ENCODE data around the gene OOEP.

Gene OOEP

DNA sequence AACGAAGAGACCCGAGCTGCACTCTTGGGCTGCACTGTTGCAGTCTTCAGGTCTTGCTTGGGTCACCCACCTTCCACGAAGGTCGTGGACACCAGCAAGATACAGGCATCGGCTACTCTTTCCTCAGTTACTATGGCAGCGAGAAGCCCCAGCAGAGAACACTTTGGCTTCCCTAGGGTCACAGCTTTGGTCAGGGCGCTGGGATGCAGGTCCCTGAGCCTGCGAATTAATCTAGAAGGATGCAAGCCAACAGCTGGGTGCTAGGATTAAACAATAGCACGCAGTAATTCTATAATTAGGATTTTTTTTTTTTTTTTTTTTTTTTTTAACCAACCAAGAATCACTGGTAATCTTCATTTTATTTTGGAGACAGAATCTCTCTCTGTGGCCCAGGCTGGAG lies 5.1 kb downstream of the OOEP start:
- DNase-seq (ENCODE audit: low spot score), result no peak
- TF ChIP-seq, protein P1, sequence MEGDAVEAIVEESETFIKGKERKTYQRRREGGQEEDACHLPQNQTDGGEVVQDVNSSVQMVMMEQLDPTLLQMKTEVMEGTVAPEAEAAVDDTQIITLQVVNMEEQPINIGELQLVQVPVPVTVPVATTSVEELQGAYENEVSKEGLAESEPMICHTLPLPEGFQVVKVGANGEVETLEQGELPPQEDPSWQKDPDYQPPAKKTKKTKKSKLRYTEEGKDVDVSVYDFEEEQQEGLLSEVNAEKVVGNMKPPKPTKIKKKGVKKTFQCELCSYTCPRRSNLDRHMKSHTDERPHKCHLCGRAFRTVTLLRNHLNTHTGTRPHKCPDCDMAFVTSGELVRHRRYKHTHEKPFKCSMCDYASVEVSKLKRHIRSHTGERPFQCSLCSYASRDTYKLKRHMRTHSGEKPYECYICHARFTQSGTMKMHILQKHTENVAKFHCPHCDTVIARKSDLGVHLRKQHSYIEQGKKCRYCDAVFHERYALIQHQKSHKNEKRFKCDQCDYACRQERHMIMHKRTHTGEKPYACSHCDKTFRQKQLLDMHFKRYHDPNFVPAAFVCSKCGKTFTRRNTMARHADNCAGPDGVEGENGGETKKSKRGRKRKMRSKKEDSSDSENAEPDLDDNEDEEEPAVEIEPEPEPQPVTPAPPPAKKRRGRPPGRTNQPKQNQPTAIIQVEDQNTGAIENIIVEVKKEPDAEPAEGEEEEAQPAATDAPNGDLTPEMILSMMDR (IDR thresholded peaks at IDR 0.05; ENCODE audit: extremely low read depth, missing control alignments), result no peak

GRCh38 chr6:73364121-73364520 lies 5.6 kb downstream of the OOEP start:
- TF ChIP-seq, protein P1 (IDR thresholded peaks at IDR 0.05; ENCODE audit: extremely low read depth, missing control alignments), result no peak
- DNase-seq (ENCODE audit: low spot score), result no peak

DNA sequence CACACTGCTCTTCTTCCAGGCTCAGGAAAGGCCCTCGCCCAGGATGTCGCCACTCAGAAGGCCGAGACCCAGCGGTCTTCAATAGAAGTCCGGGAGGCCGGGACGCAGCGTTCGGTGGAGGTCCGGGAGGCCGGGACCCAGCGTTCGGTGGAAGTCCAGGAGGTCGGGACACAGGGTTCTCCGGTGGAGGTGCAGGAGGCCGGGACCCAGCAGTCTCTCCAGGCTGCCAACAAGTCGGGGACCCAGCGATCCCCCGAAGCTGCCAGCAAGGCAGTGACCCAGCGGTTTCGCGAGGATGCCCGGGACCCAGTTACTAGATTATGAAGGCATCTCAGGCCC lies 6.2 kb downstream of the OOEP start:
- DNase-seq (ENCODE audit: low spot score), result no peak
- TF ChIP-seq, protein P1 (IDR thresholded peaks at IDR 0.05; ENCODE audit: extremely low read depth, missing control alignments), result no peak

DNA sequence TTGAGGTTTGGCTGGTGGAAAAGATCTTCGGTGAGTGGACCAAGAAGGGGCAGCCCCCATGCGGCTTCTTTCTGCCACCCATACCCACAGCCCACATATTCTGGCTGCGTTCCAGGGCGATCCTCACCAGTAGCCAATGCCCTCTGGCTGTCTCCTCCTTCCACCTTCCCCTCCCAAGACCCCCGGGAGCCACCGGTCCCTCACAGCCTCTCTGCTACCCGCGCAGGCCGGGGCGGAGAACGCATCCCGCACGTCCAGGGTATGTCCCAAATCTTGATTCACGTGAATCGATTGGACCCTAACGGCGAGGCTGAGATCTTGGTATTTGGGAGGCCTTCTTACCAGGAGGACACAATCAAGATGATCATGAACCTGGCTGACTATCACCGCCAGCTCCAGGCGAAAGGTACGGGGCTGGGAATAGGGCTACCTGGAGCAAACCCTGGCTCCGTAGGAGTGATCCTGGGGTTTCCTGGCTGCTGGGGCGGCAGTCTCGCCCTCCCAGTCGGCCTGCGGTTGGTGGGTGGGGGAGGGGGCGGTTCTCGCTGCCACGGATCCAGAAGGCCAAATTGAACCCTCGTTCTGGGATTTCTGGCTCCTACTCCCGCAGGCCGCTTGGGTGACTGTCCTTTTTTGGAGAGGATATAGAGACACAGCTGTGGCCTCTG lies 6.7 kb downstream of the OOEP start:
- TF ChIP-seq, protein P1 (IDR thresholded peaks at IDR 0.05; ENCODE audit: extremely low read depth, missing control alignments), result no peak
- no peak for DNase-seq (ENCODE audit: low spot score)

DNA sequence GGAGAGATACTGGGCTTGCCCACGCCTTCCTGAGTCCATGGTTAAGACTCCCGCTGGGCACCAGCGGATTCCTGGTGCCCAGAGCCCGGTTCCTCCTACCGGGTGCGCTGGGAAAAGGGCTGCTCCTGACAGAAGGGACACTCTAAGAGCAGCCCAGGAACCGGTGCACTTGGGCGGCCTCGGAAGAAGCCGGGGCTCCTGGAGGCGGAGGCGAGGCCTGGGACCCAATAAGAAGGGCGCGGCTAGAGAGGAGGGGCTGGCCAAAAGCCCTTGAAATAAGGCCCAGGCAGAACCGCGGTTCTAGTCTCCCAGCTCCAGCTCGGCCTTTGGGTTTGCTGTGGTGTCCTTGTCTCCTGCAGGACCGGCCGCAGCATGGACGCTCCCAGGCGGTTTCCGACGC lies 7.3 kb downstream of the OOEP start, which contains the start of gene KHDC3L:
TSS of gene KHDC3L (plus strand) at position 301 of the 400 bp plus-strand sequence. CDS start at position 373, 72 bp downstream.
- TF ChIP-seq, protein P1 (IDR thresholded peaks at IDR 0.05; ENCODE audit: extremely low read depth, missing control alignments), result no peak
- no peak for DNase-seq (ENCODE audit: low spot score)

DNA sequence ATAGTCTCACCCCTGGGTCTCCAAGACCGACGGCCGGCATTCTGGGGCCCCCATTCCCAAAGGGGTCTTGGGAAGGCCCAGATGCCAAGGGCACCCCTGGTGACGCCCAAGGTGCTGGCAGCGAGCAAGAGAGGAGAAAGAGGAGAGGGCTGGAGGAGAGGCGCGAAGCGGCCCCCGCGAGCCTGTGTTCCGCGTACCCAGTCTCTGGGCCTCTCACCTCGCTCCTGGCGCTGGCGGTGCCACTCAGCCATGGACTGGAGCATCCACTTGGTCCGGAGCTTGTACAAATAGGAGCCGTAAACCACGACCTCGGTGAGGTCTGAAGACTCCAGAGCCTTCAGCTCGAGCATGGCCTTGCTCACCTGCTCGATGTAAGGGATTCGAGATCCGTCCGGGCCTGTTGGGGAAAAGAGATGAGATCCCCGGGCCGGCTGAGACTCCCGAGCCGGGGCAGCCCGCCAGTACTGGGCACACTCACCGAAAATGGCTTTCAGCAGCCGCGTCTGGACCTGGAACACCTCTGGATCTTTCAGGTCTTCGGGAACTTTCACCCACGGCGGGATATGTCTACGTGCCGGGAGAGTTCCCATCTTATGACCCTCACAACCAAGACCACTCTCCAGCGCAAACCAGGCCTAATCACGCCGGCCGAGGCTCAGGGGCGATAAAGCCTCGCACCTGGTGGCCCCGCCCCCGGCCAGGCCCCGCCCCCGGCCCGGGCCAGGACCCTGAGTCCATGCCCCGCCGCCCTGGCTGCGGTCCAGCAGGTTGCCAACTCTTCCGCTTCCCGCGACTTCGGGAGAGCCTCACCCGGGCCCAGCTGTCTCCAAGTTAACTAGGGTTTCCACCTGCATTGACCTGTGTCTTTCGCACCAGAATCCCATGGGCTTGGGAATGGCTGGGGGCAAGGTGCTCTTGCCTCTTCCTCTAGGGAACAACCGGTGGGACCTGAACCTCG lies 15.8 kb downstream of the OOEP start, which contains the start of gene DPPA5:
TSS of gene DPPA5 (minus strand) at position 641 of the 958 bp plus-strand sequence. CDS start at position 590, 51 bp downstream.
- DNase-seq (ENCODE audit: low spot score), result no peak
- TF ChIP-seq, protein P1 (IDR thresholded peaks at IDR 0.05; ENCODE audit: extremely low read depth, missing control alignments), result no peak

DNA sequence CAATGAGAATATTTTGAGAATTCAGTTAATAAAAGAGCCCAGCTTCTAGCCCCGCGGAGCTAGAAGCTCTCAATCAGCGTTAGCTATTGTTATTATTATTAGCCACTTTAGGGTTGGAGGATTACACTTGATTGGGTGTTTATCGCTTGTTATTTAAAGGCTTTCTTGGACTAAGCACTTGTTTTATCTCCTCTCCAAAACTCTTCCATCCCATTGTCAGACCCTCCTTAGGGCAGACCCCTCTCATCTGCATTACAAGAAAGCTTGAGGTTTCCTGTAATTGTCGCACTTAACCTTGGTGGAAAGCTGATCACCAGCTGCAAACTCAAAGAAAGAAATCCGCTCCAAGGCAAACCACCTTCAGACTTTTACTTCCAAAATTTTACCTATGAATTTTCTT lies 20.4 kb downstream of the OOEP start:
- DNase-seq (ENCODE audit: low spot score), result no peak
- TF ChIP-seq, protein P1 (IDR thresholded peaks at IDR 0.05; ENCODE audit: extremely low read depth, missing control alignments), result no peak

Data from GM20000 (cell line).